ENCODE results near the gene ULK4.
"Not testable (repeated sequence)": the region's sequence is repeated elsewhere in the genome, so short reads cannot be mapped to it uniquely, and the experiment has no call there.

The ULK4 gene

DNA sequence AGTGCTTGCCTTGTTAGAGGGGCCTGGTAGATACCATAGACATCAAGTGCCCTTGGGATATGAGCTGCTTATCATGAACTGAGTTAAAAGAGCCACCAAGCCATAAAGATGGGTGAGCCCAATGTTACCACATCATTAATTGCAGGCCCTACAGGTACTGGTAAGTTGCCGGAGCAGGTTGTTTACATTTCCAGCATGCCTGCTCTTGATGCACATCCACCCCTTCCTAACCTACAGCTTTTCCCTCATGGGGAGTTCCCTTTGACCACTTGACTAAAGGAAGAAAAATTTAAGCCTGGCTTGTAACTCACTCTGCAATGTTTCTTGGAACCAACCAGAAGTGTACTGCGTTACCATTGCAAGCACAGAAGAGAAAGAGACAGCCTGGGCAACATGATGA is 24.7 kb upstream of the ULK4 start:
- H3K4me1 ChIP-seq (ENCODE audit: control insufficient read depth, insufficient read depth, low read length) = no peaks in the 10 kb centered on the region

DNA sequence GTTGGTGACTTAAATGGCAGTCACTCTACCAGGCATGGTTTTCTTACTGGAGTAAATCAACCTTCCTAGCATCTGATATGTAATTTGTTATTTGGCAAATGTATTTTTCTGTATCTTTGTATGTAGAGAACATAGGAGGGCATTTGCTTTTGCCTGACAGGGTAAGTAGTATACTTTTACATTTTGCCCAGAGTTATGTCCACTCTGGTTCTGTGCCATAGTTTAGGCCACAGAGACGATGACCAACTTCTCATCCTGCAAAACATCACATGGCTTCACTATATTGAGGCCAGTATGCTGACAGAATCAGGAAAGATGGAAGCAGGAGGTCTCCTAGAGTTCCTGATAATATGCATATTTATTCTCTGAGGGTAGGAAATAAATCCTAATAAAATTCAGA is 23.1 kb upstream of the ULK4 start:
- no peak overlapping the region for H3K4me3 ChIP-seq (ENCODE audit: low read length)
- H3K27me3 ChIP-seq (ENCODE audit: control insufficient read depth, insufficient read depth, low read length) = no peaks in the 10 kb centered on the region
- H3K9me3 ChIP-seq (ENCODE audit: control insufficient read depth, low read length) = no peaks in the 10 kb centered on the region
- H3K4me1 ChIP-seq (ENCODE audit: control insufficient read depth, insufficient read depth, low read length) = no peaks in the 10 kb centered on the region
- H3K9ac ChIP-seq (ENCODE audit: low read length) = no peak overlapping the region
- H3K36me3 ChIP-seq (ENCODE audit: control insufficient read depth, insufficient read depth, low read length) = no peaks in the 10 kb centered on the region

More for the DNA sequence above, 24.7 kb upstream of the ULK4 start:
- no peaks in the 10 kb centered on the region for H3K36me3 ChIP-seq (ENCODE audit: control insufficient read depth, insufficient read depth, low read length)
- H3K27me3 ChIP-seq (ENCODE audit: control insufficient read depth, insufficient read depth, low read length) = no peaks in the 10 kb centered on the region
- no peaks in the 10 kb centered on the region for H3K9me3 ChIP-seq (ENCODE audit: control insufficient read depth, low read length)
- no peak overlapping the region for H3K9ac ChIP-seq (ENCODE audit: low read length)
- H3K4me3 ChIP-seq (ENCODE audit: low read length) = no peak overlapping the region

DNA sequence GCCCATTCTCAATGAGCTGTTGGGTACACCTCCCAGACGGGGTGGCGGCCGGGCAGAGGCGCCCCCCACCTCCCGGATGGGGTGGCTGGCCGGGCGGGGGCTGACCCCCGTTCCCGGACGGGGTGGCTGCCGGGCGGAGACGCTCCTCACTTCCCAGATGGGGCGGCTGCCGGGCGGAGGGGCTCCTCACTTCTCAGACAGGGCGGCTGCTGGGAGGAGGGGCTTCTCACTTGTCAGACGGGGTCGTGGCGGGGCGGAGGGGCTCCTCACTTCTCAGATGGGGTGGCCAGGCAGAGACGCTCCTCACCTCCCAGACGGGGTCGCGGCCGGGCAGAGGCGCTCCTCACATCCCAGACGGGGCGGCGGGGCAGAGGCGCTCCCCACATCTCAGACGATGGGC is 21.2 kb upstream of the ULK4 start:
- not testable (repeated sequence) for H3K9ac ChIP-seq (ENCODE audit: low read length); H3K27me3 ChIP-seq (ENCODE audit: control insufficient read depth, insufficient read depth, low read length)

DNA sequence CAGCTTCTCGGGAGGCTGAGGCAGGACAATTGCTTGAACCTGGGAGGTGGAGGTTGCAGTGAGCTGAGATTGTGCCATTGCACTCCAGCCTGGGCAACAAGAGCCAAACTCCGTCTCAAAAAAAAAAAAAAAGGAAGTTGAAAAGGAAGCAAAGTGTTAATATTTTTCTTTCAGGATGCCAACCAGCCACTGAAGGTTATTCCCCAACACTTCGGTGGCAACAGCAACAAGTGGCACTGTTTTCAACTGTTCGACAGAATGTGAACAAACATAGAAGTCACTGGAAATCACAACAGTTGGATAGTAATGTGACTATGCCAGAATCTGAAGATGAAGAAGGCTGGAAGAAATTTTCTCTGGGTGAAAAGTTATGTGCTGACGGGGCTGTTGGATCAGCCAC is 15.5 kb upstream of the ULK4 start:
- H3K9ac ChIP-seq (ENCODE audit: low read length); H3K36me3 ChIP-seq (ENCODE audit: control insufficient read depth, insufficient read depth, low read length); H3K9me3 ChIP-seq (ENCODE audit: control insufficient read depth, low read length); H3K27me3 ChIP-seq (ENCODE audit: control insufficient read depth, insufficient read depth, low read length); H3K4me3 ChIP-seq (ENCODE audit: low read length); H3K4me1 ChIP-seq (ENCODE audit: control insufficient read depth, insufficient read depth, low read length): not testable (repeated sequence)

More for the DNA sequence above, 21.2 kb upstream of the ULK4 start:
- H3K36me3 ChIP-seq (ENCODE audit: control insufficient read depth, insufficient read depth, low read length); H3K4me3 ChIP-seq (ENCODE audit: low read length); H3K4me1 ChIP-seq (ENCODE audit: control insufficient read depth, insufficient read depth, low read length); H3K9me3 ChIP-seq (ENCODE audit: control insufficient read depth, low read length): not testable (repeated sequence)

DNA sequence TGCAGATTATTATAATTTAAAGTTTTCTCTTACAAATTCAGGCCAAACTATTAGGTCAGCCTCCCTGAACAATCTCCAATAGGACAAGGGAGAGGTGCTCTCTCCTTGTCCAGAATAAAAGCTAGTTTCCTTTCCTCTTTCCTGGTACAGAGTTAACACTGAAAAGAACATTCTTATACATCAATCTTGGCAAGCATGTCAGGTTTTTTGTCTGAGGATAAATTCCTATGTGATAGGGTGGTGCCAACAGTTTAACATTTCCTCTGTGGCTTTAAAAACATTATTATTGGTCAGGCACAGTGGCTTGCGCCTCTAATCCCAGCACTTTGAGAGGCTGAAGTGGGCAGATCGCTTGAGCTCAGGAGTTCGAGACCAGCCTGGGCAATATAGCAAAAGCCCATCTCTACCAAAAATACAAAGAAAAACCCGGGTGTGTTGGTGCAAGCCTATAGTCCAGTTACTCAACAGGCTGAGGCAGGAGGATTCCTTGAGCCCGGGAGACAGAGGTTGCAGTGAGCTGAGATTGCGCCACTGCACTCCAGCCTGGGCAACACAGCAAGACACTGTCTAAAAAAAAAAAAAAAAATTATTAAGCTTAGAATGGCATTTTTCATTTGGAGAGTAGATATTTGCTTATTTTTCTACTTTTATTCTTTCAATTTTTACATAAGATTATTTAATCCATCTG is 13.7 kb upstream of the ULK4 start:
- Histone ChIP-seq H3K27me3 (ENCODE audit: control insufficient read depth, insufficient read depth, low read length) (no peaks in the 10 kb centered on the region), H3K36me3 (ENCODE audit: control insufficient read depth, insufficient read depth, low read length) (no peaks in the 10 kb centered on the region), H3K4me3 (ENCODE audit: low read length) (no peak overlapping the region), H3K4me1 (ENCODE audit: control insufficient read depth, insufficient read depth, low read length) (no peaks in the 10 kb centered on the region), H3K9ac (ENCODE audit: low read length) (no peak overlapping the region), H3K9me3 (ENCODE audit: control insufficient read depth, low read length) (no peaks in the 10 kb centered on the region)

DNA sequence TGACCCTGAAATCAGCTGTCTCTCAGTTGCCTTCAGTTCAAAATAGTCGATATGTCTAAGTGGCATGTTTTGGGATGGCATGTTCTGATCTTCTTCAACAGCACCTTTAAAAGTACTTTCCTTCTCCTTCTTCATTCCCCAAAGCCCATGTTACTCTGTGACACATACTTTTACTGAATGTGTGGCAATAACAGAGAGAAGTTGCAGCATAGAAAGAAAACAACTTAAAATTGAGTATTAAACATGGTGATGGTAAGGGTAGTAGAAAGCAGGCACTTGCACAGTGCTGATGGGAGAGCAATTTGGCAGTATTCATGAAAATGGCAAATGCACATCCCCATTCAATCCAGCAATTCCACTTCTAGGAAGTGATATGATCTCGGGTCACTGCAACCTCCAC is 12.3 kb upstream of the ULK4 start:
- Histone ChIP-seq H3K9me3 (ENCODE audit: control insufficient read depth, low read length) (no peaks in the 10 kb centered on the region), H3K36me3 (ENCODE audit: control insufficient read depth, insufficient read depth, low read length) (no peaks in the 10 kb centered on the region), H3K4me1 (ENCODE audit: control insufficient read depth, insufficient read depth, low read length) (no peaks in the 10 kb centered on the region), H3K9ac (ENCODE audit: low read length) (no peak overlapping the region), H3K27me3 (ENCODE audit: control insufficient read depth, insufficient read depth, low read length) (no peaks in the 10 kb centered on the region), H3K4me3 (ENCODE audit: low read length) (no peak overlapping the region)

DNA sequence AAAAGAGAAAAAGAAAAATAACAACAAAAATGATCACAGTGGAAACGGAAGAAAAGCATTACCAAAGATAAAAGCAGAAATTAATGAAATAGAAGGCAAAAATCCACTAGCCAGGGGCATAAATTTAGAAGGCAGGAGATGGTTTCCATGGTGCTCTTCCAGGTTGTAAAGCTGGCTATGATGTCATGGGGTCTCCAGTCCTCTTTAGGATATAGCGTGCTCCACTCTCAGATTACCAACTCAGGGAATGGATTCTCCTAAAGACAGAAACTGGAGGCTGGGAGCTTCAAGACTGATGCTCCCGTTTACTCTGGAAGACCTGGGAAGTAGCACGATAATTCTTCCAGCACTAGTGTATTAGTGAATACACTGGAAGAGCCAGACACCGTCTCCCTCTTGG is 10.9 kb upstream of the ULK4 start:
- Histone ChIP-seq H3K36me3 (ENCODE audit: control insufficient read depth, insufficient read depth, low read length) (no peaks in the 10 kb centered on the region), H3K4me1 (ENCODE audit: control insufficient read depth, insufficient read depth, low read length) (no peaks in the 10 kb centered on the region), H3K27me3 (ENCODE audit: control insufficient read depth, insufficient read depth, low read length) (no peaks in the 10 kb centered on the region)

DNA sequence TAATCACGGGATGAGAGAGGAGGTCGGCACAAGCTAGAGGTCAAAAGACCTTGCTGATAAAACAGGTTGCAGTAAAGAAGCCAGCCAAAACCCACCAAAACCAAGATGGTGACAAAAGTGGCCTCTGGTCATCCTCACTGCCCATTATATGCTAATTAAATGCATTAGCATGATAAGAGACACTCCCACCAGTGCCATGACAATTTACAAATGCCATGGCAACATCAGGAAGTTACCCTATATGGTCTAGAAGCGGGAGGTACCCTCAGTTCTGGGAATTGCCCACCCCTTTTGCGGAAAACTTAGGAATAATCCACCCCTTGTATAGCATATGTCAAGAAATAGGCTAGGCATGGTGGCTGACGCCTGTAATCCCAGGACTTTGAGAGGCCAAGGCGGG is 4.3 kb upstream of the ULK4 start:
- Histone ChIP-seq H3K9me3 (ENCODE audit: control insufficient read depth, low read length) (no peaks in the 10 kb centered on the region), H3K4me3 (ENCODE audit: low read length) (no peak overlapping the region), H3K4me1 (ENCODE audit: control insufficient read depth, insufficient read depth, low read length) (peaks cover 4% of the 10 kb centered on the region), H3K27me3 (ENCODE audit: control insufficient read depth, insufficient read depth, low read length) (no peaks in the 10 kb centered on the region), H3K9ac (ENCODE audit: low read length) (no peak overlapping the region), H3K36me3 (ENCODE audit: control insufficient read depth, insufficient read depth, low read length) (no peaks in the 10 kb centered on the region)

More for the DNA sequence above, 10.9 kb upstream of the ULK4 start:
- Histone ChIP-seq H3K4me3 (ENCODE audit: low read length) (no peak overlapping the region), H3K9me3 (ENCODE audit: control insufficient read depth, low read length) (no peaks in the 10 kb centered on the region), H3K9ac (ENCODE audit: low read length) (no peak overlapping the region)

DNA sequence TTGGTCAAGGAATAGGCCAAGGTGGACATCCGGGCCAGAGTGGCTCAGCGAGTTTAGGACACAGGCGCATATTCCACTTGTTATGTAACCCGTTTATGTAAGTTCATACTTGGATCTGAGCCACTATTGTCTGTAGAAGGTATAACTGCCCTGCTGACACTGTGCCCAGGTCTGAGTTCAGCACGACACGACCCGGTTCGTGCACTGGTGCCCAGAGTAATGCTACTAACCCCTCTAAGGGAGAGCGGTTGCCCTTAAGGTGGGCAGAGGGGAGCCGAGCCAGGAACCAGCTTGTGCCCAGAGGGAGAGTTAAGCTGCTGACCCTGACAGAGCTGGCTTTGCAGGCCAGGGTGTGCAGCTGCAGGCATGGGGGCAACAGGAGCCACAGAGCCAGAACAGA is 1.9 kb upstream of the ULK4 start:
- Histone ChIP-seq H3K36me3 (ENCODE audit: control insufficient read depth, insufficient read depth, low read length) (no peaks in the 10 kb centered on the region), H3K9ac (ENCODE audit: low read length) (no peak overlapping the region), H3K4me1 (ENCODE audit: control insufficient read depth, insufficient read depth, low read length) (peaks cover 9% of the 10 kb centered on the region), H3K27me3 (ENCODE audit: control insufficient read depth, insufficient read depth, low read length) (no peaks in the 10 kb centered on the region), H3K4me3 (ENCODE audit: low read length) (no peak overlapping the region), H3K9me3 (ENCODE audit: control insufficient read depth, low read length) (no peaks in the 10 kb centered on the region)

DNA sequence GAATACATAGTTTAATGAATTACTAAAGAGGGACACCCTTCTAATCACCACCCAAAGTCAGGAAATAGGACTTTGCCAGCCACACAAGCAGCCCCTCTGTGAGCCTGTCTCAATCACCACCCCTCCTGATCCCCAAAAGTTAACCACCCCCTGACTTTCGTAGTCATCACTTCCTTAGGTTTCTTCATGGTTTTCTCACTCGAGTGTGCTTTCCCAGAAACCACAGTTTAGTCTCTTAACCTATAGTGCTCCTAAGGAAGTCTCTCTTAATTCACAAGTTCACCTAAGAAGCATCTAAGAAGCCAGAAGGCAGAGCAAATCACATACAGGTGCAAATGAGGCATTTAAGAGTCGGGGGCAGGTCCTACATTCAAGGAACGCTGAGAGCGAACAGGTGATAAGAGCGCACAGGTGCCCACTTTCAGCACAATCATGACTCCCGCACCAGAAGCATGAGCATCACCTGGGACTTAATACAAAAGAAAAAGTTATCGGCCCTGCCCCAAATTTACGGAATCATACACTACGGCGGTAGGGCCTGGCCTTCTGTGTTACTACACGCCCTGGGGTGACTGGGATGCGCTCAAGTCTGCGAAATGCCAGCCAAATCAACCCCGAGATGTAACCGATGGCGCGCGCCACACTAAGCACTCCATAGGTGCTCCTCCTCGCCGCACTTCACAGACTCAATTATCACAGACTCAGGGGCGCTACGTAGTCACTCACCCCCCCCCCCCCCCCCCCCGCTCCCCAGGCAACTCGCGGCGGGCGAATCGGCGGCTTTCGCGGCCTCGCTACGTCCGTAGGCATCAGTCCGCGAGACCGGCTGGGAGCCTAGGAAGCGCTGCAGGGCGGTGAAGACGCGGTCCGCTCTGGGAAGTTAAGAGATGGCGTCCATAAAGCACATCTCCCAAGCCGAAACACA is 815 bp downstream of the ULK4 start:
- H3K4me1 ChIP-seq (ENCODE audit: control insufficient read depth, insufficient read depth, low read length) = peaks cover 16% of the 10 kb centered on the region
- no peaks in the 10 kb centered on the region for H3K36me3 ChIP-seq (ENCODE audit: control insufficient read depth, insufficient read depth, low read length)
- H3K27me3 ChIP-seq (ENCODE audit: control insufficient read depth, insufficient read depth, low read length) = no peaks in the 10 kb centered on the region
- H3K9me3 ChIP-seq (ENCODE audit: control insufficient read depth, low read length) = no peaks in the 10 kb centered on the region
- H3K9ac ChIP-seq (ENCODE audit: low read length) = peak overlapping the region; percentile 57
- peak overlapping the region; percentile 93 for H3K4me3 ChIP-seq (ENCODE audit: low read length)

DNA sequence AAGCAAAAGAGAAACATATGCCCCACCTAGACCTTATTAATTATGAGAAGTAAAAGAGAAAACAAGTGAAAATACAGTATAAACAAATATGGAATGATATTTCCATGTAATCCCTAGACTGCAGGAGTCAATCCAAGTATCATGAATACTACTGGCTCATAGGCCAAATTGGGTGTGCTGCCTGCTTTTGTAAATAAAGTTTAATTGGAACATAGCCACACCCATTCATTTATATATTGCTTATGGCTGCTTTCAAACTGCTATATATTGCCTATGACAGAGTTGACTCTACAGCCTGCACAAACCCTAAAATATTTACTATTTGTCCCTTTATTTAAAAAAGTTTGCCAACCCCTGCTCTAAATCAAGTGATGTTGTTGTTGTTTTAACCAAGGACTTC is 5.3 kb downstream of the ULK4 start:
- no peak overlapping the region for H3K4me3 ChIP-seq (ENCODE audit: low read length)
- no peaks in the 10 kb centered on the region for H3K36me3 ChIP-seq (ENCODE audit: control insufficient read depth, insufficient read depth, low read length)
- no peak overlapping the region for H3K9ac ChIP-seq (ENCODE audit: low read length)
- H3K4me1 ChIP-seq (ENCODE audit: control insufficient read depth, insufficient read depth, low read length) = peaks cover 14% of the 10 kb centered on the region
- H3K9me3 ChIP-seq (ENCODE audit: control insufficient read depth, low read length) = no peaks in the 10 kb centered on the region
- H3K27me3 ChIP-seq (ENCODE audit: control insufficient read depth, insufficient read depth, low read length) = no peaks in the 10 kb centered on the region

DNA sequence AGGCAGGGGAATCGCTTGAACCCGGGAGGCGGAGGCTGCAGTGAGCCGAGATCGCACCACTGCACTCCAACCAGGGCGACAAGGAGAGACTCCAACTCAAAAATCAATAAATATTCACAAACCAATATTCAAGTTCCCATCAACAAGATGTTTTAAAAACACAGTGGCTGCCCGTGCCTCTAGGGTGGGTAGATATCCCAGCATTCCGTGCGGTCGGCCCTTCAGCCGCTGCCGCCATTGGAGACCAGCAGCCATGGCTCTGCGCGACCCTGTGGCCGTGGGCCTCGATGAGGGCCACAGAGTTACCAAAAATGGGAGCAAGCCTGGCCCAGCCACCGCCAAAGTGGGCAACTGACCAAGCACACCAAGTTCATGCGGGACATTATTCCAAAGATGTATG is 6.7 kb downstream of the ULK4 start:
- H3K4me3 ChIP-seq (ENCODE audit: low read length) = no peak overlapping the region
- no peaks in the 10 kb centered on the region for H3K36me3 ChIP-seq (ENCODE audit: control insufficient read depth, insufficient read depth, low read length)
- no peaks in the 10 kb centered on the region for H3K9me3 ChIP-seq (ENCODE audit: control insufficient read depth, low read length)
- no peaks in the 10 kb centered on the region for H3K27me3 ChIP-seq (ENCODE audit: control insufficient read depth, insufficient read depth, low read length)
- no peak overlapping the region for H3K9ac ChIP-seq (ENCODE audit: low read length)
- H3K4me1 ChIP-seq (ENCODE audit: control insufficient read depth, insufficient read depth, low read length) = peaks cover 9% of the 10 kb centered on the region
